GM13976 (cell line): Measurements from ENCODE around the gene HAND2.

Source experiments
- DNase-seq: peaks from one replicate; pipeline ENCODE4 v3.0.0; 2012; ENCODE audit warnings: low spot score
- CTCF ChIP-seq: IDR thresholded peaks from 2 replicates; pipeline ENCODE4 v1.5.1; 2012; ENCODE audit warnings: borderline replicate concordance, mild to moderate bottlenecking; ENCODE audit not compliant: insufficient read depth; ENCODE audit errors: extremely low read depth, missing control alignments, control extremely low read depth
- in situ Hi-C: fragments of 300-500 bp; cut with MboI; formaldehyde crosslinking; loops from one replicate; pipeline ENCODE4 v1.12.0; 2022; ENCODE audit warnings: low sequenced_read_pairs, mixed read lengths, inconsistent platforms; ENCODE audit not compliant: unreplicated experiment

Gene HAND2

GRCh38 chr4:173526724-173527102, 3.3 kb downstream of the HAND2 start:
- no peak for TF ChIP-seq CTCF
- DNase-seq, result no peak
- in situ Hi-C loops, result no loop called here

GRCh38 chr4:173526027-173526482, 4.0 kb downstream of the HAND2 start:
- no peak for DNase-seq
- in situ Hi-C loops, result no loop called here
- no peak for TF ChIP-seq CTCF

- no peak for TF ChIP-seq CTCF
- in situ Hi-C loops, result no loop called here
- no peak for DNase-seq
These were observed 4.7 kb downstream of the HAND2 start for GRCh38 chr4:173525118-173526011.

GRCh38 chr4:173524218-173525117, 5.6 kb downstream of the HAND2 start:
- DNase-seq, result no peak
- TF ChIP-seq CTCF, result no peak
- in situ Hi-C loops, result no loop called here

GRCh38 chr4:173522951-173523395, 7.1 kb downstream of the HAND2 start:
- TF ChIP-seq CTCF, result no peak
- peak; percentile 27 for DNase-seq
- in situ Hi-C loops, result no loop called here

GRCh38 chr4:173522160-173522950, 7.7 kb downstream of the HAND2 start:
- in situ Hi-C loops, result no loop called here
- peak; percentile 39 for DNase-seq
- TF ChIP-seq CTCF, result no peak
